NCI-H2196 (cell line): ENCODE data around the gene HGF.
"Not testable (repeated sequence)": the region's sequence is repeated elsewhere in the genome, so short reads cannot be mapped to it uniquely, and the experiment has no call there.

Source experiments
- DNase-seq: peaks from one replicate; lab custom pipeline; 2025; ENCODE audit not compliant: unreplicated experiment; lab: John Stamatoyannopoulos, UW

Gene HGF

GRCh38 chr7:81722250-81722649, 47.6 kb downstream of the HGF start:
- not testable (repeated sequence) for DNase-seq

- no peak for DNase-seq
These were observed 48.4 kb downstream of the HGF start for GRCh38 chr7:81721437-81721836.

DNA sequence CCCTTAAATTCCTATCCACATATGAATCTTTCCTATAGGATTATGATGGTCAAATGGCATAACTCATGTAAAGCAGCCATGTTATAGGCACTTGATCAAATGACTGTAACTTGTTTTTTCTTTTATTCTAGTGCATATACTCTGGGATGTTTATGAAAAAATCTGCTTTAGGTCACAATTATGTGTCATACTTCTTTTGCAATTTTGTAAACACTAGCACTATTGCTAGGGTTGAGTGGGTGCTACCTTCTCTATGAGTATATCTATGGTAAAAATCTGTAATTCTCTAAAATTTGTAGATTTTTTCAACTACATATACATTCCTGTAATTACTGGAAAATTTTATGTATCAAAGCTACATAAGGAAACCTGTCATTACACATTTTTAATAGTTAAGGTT, 50.0 kb downstream of the HGF start:
- no peak for DNase-seq

- no peak for DNase-seq
These were observed 53.8 kb downstream of the HGF start for GRCh38 chr7:81715984-81716588.

GRCh38 chr7:81714306-81714705, 55.5 kb downstream of the HGF start:
- no peak for DNase-seq

DNA sequence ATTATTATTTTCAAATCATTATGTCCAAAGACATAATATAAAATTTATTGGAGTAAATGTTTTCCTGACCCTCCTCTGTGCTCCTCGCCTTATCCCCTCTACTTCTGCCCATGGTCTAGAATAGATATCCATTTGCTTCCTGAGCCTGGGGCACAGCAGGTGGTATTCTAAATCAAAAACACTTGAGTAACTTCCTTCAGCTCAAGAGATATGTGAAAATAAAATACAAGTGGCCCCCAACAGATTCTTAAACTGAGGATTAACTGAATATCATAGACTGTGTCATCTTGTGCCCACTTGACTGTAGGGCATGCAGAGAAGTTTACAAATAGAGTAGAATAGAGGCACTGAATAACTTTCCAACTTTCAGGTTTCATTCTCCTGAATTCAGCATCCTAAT, 59.1 kb downstream of the HGF start:
- DNase-seq: no peak

- DNase-seq: no peak
These were observed 60.0 kb downstream of the HGF start for GRCh38 chr7:81709836-81710235.

DNA sequence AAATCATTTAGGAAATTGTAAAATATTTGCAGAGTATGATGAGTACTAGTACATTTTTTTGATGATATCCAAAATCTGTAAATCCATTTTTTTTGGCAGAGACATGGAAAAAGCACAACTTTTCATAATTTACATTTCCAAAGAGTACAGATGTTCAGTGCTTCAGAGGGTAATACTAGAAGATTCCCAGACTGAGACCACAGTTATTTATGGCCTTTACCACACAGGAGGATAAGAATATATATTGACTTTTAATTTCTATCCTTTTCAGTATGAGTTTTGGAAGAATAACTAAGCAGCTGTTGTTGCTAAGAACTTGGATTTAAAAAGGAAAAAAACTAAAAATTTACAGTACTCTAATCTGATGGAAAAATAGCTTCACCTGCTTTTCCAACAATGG, 61.9 kb downstream of the HGF start:
- no peak for DNase-seq

DNA sequence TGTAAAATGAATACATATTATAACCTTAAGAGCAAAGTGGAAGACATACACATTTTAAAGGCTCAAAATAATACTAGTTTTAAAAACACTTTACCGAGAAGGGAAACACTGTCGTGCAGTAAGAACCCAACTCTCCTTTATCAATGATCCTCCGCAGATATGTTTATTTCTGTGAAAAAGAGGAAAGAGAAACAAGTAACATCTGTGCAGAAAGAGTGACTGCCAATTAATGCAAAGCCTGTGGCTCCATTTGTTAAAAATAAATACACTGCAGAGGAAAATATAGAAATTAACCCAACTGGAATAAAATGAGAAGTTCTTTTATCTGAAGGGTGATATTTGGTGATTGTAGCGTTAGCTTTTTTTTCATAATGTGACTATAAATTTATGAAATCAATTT, 62.7 kb downstream of the HGF start:
- DNase-seq: no peak

- DNase-seq: no peak
These were observed 64.6 kb downstream of the HGF start for GRCh38 chr7:81705206-81705605.

DNA sequence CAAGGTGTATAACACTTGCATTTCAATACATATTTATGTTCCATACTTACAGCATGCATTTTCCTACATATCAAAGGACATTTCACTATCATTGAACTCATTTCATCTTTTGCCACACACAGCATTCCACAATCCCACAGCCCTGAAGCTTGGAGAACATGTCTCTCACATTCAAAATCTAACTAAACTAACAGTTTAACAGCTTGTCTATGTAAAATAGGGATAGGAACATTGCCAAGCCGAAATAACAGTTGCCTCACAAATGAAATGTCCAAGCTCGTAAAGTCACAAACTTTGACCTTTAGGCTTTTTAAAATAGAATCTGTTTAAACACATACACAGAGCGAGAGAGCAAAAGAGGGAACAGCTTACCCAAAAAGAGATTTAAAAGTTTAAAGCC, 65.3 kb downstream of the HGF start:
- DNase-seq: no peak

- DNase-seq: no peak
These were observed 70.9 kb downstream of the HGF start for GRCh38 chr7:81698965-81699364.

- no peak for DNase-seq
These were observed 75.1 kb downstream of the HGF start for GRCh38 chr7:81694711-81695110.

DNA sequence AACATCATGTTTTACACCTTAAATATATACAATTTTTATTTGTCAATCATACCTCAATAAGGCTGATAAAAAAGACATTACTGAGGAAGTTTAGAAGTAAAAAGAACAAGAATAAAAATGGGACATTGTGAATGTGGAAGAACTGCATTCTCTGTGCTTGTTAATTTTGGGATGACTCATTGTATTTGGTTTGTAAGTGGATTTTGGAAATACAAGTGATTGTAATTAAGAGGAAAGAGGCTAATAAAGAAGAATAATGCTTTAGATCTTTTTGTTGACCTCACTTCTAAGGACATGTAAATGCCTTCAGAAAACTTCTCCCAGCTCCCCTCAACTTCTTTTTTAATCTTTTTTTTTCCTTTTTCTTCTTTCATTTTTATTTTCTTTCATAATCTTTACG, 76.0 kb downstream of the HGF start:
- DNase-seq: no peak

- DNase-seq: no peak
These were observed 76.8 kb downstream of the HGF start for GRCh38 chr7:81693080-81693479.

- DNase-seq: no peak
These were observed 77.5 kb downstream of the HGF start for GRCh38 chr7:81692146-81692905.

- no peak for DNase-seq
These were observed 78.5 kb downstream of the HGF start for GRCh38 chr7:81691199-81691821.

- DNase-seq: no peak
These were observed 79.2 kb downstream of the HGF start for GRCh38 chr7:81690688-81691087.

DNA sequence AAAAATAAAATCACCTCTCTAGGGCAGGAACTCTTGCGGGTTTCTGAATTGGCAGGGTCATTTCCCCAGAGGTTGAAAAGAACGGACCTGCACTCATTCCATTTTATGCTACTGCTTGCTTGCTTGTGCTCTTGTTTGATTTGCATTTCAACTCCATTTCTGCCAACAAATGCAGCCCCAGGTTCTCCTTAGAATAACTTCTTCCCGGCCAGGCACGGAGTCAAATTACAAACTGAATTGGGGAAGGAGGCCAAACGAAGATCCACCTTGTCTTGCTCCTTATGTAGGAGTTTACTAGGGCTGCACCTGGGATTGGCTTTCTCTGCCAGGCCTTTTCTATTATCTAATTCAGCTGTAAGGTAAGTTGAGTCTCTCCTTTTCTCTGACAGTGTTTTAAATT, 79.6 kb downstream of the HGF start:
- DNase-seq: no peak

GRCh38 chr7:81688622-81689411, 81.0 kb downstream of the HGF start:
- DNase-seq: no peak

GRCh38 chr7:81687062-81687461, 82.8 kb downstream of the HGF start:
- DNase-seq: no peak
